Stimulated activated naive CD8-positive, alpha-beta T cell treated with anti-CD3 and anti-CD28 coated beads, Interleukin-15, Interleukin-2, amounts not matched to agents 100 U/mL and 50 U/mL, for 24 hours (primary cell): ENCODE results near the gene TP53TG3D.
"Not testable (repeated sequence)": the region's sequence is repeated elsewhere in the genome, so short reads cannot be mapped to it uniquely, and the experiment has no call there.

Source experiments
- ATAC-seq: fragments of 150-1000 bp; cut with Tn5 transposase; one replicate; pipeline ENCODE4 v1.10.0; 2021
- DNase-seq: peaks from one replicate; pipeline ENCODE4 v3.0.0; 2021

Gene TP53TG3D, protein sequence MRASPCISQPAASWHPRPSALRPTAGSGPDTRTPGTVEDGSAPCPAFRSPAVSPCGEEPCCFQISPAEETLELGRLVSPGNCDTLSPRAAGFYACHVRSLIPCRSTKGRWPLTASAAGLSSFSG

GRCh38 chr16:32252986-32253385 is at the start of gene TP53TG3D:
Gene TP53TG3D, plus strand, starts transcription at chr16:32253286. Its CDS starts 68 bp downstream, at chr16:32253354.
- DNase-seq, ATAC-seq: not testable (repeated sequence)

- peak; percentile 7 for DNase-seq
- ATAC-seq, result not testable (repeated sequence)
Measured at GRCh38 chr16:32253507-32253906, 421 bp downstream of the TP53TG3D start.

GRCh38 chr16:32261526-32261925 is 8.4 kb downstream of the TP53TG3D start:
- not testable (repeated sequence) for ATAC-seq, DNase-seq

DNA sequence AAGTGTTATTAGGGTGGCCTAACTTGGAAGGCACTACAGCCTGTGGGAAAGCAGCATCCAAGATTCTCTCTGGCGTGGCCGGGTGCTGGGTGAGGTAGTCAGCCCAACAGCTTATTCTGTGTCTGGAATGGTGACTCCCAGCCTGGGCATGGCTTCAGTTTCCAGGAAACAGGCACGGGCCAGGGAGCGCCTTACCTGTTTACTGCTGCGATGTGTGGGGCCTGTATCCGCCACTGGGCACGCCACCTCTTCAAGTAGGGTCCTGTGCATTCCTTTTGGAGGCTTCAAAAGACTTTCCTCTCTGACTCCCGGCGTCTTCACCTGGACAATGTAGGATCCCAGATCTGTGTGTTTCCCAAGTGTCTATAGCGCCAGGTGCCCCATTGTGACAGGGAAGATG is 10.5 kb downstream of the TP53TG3D start:
- DNase-seq, ATAC-seq: not testable (repeated sequence)

GRCh38 chr16:32281910-32282309 is 28.8 kb downstream of the TP53TG3D start:
- ATAC-seq, DNase-seq: not testable (repeated sequence)

- not testable (repeated sequence) for ATAC-seq, DNase-seq
Measured at GRCh38 chr16:32283024-32283423, 29.9 kb downstream of the TP53TG3D start.

DNA sequence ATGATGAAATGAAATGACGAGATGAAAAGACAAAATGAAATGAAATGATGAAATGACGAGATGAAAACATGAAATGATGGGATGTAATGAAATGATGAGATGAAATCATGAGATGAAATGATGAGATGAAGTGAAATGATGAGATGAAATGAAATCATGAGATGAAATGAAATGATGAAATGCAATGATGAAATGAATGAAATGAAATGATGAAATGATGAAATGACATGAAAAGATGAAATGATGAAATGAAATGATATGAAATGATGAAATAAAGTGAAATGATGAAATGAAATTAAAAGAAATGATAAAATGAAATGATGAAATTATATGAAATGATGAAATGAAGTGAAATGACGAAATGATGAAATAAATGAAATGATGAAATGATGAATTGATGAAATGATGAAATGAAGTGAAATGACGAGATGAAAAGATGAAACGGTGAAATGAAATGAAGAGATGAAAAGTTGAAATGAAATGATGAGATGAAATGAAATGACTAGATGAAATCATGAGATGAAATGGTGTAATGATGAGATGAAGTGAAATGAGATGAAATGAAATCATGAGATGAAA is 30.9 kb downstream of the TP53TG3D start:
- ATAC-seq, DNase-seq: not testable (repeated sequence)

DNA sequence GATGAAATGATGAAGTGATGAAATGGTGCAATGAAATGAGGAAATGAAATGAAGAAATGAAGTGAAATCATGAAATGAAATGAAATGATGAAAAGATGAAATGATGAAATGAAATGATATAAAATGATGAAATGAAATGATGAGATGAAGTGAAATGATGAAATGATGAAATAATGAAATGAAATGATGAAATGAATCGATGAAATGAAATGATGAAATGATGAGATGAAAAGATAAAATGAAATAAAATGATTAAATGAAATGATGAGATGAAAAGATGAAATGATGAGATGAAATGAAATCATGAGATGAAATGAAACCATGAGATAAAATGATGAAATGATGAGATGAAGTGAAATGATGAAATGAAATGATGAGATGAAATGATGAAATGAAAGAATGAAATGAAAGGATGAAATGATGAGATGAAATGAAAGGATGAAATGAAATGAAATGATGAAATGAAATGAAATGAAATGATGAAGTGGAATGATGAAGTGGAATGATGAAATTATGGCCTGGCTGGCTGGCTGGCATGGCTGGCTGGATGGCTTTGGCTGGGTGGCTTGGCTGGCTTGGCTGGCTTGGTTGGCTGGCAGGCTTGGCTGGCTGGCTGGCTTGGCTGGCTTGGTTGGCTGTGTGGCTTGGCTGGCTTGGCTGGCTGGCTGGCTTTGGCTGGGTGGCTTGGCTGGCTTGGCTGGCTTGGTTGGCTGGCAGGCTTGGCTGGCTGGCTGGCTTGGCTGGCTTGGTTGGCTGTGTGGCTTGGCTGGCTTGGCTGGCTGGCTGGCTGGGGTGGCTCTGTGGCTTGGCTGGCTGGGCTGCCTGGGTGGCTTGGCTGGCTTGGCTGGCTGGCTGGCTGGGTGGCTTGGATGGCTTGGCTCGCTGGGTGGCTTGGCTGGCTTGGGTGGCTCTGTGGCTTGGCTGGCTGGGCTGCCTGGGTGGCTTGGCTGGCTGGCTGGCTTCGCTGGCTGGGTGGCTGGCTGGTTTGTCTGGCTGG is 32.0 kb downstream of the TP53TG3D start:
- ATAC-seq, DNase-seq: not testable (repeated sequence)

DNA sequence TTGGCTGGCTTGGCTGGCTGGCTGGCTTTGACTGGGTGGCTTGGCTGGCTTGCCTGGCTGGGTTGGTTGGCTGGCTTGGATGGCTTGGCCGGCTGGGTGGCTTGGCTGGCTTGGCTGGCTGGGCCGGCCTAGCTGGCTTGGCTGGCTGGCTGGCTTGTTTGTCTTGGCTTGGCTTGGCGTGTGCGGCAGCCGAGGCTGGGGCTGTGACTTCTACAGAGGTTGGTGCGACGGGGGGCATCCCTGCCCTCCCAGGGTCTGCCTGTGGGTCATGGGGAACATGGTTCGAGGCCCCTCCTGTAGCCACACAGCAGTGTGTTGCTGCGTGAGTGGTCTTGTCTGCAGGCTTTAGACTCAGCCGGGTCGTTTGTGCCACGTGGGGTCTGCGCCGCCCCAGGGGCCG is 33.1 kb downstream of the TP53TG3D start:
- not testable (repeated sequence) for DNase-seq, ATAC-seq

DNA sequence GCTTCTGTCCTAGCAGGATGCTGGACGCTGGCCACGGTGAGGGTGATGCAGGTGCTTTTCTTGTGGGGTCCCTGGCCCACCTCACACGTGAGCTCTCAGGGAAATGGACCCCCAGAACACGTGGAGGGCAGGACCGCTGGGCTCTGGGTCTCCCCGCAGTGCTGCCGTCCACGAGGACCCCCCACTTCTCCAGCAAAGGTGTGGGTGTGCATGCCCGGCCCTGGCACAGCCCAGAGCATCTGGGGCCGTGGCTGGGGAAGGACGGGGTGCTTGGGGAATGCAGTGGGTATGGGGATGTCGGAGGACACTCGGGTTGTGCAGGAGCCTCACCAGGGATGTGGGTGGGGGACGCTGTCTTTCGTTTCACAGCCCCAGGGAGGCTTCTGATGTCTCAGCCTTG is 34.7 kb downstream of the TP53TG3D start:
- ATAC-seq, DNase-seq: not testable (repeated sequence)

GRCh38 chr16:32289197-32289596 is 36.1 kb downstream of the TP53TG3D start:
- not testable (repeated sequence) for DNase-seq, ATAC-seq

GRCh38 chr16:32302776-32303175 is 49.7 kb downstream of the TP53TG3D start:
- not testable (repeated sequence) for ATAC-seq, DNase-seq
